Glomerular visceral epithelial cell (primary cell): Measurements from ENCODE around the gene PJA2.

Experiments
- DNase-seq: peaks from one replicate; pipeline ENCODE4 v3.0.0-alpha.2; 2016; ENCODE audit errors: extremely low spot score

Gene PJA2

GRCh38 chr5:109408991-109409843 is 557 bp downstream of the PJA2 start:
- peak; percentile 83 for DNase-seq

GRCh38 chr5:109407913-109408312 is 1.9 kb downstream of the PJA2 start:
- DNase-seq, result no peak

GRCh38 chr5:109406719-109407118 is 3.1 kb downstream of the PJA2 start:
- DNase-seq, result no peak

GRCh38 chr5:109404428-109404960 is 5.3 kb downstream of the PJA2 start:
- no peak for DNase-seq

- no peak for DNase-seq
These were observed 6.3 kb downstream of the PJA2 start for GRCh38 chr5:109403469-109403868.

- no peak for DNase-seq
These were observed 10.5 kb downstream of the PJA2 start for GRCh38 chr5:109399092-109399759.

GRCh38 chr5:109396965-109397364 is 12.8 kb downstream of the PJA2 start:
- DNase-seq, result no peak

GRCh38 chr5:109394806-109395205 is 15.0 kb downstream of the PJA2 start:
- DNase-seq, result no peak

GRCh38 chr5:109390188-109390587 is 19.6 kb downstream of the PJA2 start:
- DNase-seq, result no peak

GRCh38 chr5:109388407-109388806 is 21.4 kb downstream of the PJA2 start:
- DNase-seq, result no peak

GRCh38 chr5:109387408-109387974 is 22.3 kb downstream of the PJA2 start:
- DNase-seq, result no peak

GRCh38 chr5:109378095-109378494 is 31.7 kb downstream of the PJA2 start:
- no peak for DNase-seq

GRCh38 chr5:109374625-109375024 is 35.1 kb downstream of the PJA2 start:
- no peak for DNase-seq

GRCh38 chr5:109373932-109374331 is 35.8 kb downstream of the PJA2 start:
- DNase-seq, result no peak

- DNase-seq, result no peak
These were observed 39.4 kb downstream of the PJA2 start for GRCh38 chr5:109370343-109370742.

- DNase-seq, result no peak
These were observed 44.1 kb downstream of the PJA2 start for GRCh38 chr5:109365653-109366052.

- no peak for DNase-seq
These were observed 44.8 kb downstream of the PJA2 start for GRCh38 chr5:109364977-109365376.

- no peak for DNase-seq
These were observed 50.1 kb downstream of the PJA2 start for GRCh38 chr5:109359642-109360041.

- DNase-seq, result no peak
These were observed 52.0 kb downstream of the PJA2 start for GRCh38 chr5:109357807-109358206.

- DNase-seq, result no peak
These were observed 55.0 kb downstream of the PJA2 start for GRCh38 chr5:109354761-109355160.

GRCh38 chr5:109351988-109352864 is 57.5 kb downstream of the PJA2 start:
- DNase-seq, result no peak
